ENCODE measurements around the gene XPR1.

DNA sequence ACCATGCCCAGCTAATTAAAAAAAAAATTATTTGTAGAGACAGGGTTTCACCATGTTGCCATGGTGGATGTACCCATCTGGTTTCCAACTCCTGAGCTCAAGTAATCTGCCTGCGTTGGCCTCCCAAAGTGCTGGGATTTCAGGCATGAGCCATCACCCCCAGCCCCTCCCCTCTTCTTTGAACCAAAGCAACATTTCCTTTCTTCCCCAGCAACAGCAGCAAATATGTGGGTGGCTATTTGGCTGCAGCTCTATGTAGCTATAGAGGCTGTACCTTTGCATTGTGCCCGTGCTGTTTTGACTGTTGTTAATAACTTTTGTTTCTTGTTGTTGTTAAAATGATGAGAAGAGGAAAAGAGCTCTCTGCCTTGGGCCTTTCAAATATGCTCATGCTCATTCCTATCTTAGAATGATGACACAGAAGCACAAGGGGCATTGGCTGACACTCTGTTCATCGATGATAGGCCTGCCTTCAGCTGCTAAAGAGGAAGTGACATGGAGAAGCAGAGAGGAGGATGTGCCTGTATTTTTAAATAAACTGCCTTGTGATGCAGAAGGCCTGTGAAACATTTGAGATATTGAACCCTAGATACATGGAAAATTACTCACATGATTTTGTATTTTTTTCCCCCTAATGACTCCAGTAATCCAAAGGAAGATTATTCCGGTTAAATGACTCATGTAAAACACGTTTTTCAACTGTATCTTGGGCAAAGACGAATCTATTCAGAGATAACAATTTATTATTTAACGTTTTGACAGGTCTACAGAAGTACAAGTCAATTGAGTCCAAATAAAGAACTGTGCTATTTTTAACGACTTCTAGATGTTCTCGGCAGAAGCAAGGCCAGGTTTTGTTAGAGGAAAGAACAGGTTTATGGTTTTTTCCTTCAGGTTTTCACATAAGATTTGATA is 20.5 kb upstream of the XPR1 start:
- TF ChIP-seq POLR2A (IDR thresholded peaks at IDR 0.05; ENCODE audit: low read depth, low read length) = no peak
- no peak for TF ChIP-seq POLR2AphosphoS5 (IDR thresholded peaks at IDR 0.05; ENCODE audit: low read depth, low read length)
